GM19467 (cell line): ENCODE results near the gene ZEB2.
A peak's percentile ranks its signal among the peaks of the same experiment; 100 is the strongest.

ENCODE experiments used
- ATAC-seq: cut with Tn5 transposase; IDR thresholded peaks from one replicate; pipeline ENCODE4 v1.9.1; 2021; ENCODE audit warnings: mild to moderate bottlenecking, moderate library complexity; ENCODE audit not compliant: unreplicated experiment

ZEB2 gene

GRCh38 chr2:144514616-144515091 is 5.3 kb downstream of the ZEB2 start:
- ATAC-seq, result no peak

DNA sequence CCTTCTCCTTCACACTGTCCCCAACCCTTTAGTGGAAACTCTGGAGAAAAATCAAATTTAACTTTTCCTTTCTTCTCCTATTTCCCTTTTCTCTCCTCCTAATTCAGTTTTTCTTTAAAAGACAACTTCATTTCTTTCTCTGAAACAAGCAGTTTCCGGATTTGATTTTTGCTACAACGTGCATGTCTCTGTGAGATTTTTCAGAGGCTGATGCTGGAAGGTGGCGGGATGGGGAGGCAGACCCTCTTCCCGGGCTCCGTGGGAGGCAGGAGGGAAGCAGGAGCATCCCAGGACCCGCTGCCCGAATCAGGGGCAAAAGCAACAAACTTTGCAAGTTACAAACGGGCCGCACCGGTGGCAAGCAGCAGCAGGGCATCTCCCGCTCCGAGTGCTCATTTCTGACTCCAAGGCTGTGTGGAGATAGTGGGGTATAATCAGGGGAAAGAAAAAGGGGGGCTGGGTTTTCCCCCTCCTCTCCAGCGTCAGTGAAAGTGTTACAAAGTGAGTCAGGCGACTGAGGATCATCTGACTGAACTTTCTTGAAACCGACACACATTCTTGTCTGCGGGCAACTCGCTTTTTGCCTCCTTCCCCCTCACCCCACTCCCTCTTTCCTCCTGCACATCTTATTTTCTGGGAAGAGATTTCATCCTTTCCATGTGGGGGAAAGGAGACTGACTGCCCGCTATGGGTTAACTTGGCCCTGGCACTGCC is 6.4 kb downstream of the ZEB2 start:
- ATAC-seq, result no peak

- no peak for ATAC-seq
Measured at GRCh38 chr2:144512891-144513351, 7.0 kb downstream of the ZEB2 start.

- no peak for ATAC-seq
Measured at GRCh38 chr2:144512470-144512869, 7.4 kb downstream of the ZEB2 start.

DNA sequence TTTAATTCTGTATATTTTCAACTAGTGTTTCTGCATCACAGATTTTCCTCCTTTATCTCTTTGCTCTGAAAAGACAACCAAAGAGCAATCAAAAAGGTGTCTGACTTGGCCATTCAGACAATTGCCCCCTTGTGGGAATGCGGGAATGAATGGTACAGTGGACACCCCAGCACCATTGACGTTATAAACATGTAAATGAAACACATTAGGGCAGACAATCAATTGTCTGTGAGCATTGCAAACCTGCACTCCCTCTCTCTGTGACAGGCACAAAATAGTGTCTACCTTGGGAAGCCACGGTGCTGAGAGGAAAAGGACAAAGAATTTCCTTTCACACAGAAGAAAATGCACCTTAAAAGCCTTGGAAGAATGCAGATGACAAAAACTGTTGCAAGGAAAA is 8.0 kb downstream of the ZEB2 start:
- no peak for ATAC-seq

- no peak for ATAC-seq
Measured at GRCh38 chr2:144511226-144511810, 8.6 kb downstream of the ZEB2 start.

DNA sequence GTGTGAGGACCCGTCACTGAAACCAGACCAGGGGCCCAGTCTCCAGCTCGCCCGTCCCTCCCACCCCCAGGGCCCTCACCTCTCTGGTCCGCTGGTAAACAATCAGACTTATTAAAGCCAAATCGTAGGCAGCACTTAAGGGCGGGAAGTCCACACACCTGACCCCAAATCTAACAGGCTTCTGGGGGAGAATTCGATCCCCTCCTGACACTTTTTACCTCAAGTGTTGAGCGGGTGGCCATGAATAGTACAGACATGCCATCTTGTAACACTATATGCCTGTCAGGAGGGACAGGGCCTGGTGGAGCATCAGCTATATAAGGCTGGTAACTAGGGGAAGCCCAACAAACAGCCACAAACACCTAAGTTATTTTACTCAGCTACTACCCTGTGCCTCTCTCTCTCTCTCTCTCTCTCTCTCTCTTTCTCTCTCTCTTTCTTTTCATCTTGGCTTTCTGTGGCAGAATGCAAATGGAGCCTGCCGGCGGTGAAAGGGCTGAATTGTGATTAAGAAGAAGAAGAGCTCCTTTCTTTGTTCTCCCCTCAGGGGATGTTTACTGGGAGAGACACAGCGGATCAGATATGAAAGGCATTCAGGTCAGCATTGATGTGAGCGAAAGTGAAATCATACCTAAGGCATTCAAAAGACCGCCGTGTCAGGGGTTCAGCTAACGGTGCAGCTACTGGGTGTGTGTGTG is 9.5 kb downstream of the ZEB2 start:
- ATAC-seq, result peak; percentile 58

GRCh38 chr2:144509879-144510221 is 10.1 kb downstream of the ZEB2 start:
- no peak for ATAC-seq

DNA sequence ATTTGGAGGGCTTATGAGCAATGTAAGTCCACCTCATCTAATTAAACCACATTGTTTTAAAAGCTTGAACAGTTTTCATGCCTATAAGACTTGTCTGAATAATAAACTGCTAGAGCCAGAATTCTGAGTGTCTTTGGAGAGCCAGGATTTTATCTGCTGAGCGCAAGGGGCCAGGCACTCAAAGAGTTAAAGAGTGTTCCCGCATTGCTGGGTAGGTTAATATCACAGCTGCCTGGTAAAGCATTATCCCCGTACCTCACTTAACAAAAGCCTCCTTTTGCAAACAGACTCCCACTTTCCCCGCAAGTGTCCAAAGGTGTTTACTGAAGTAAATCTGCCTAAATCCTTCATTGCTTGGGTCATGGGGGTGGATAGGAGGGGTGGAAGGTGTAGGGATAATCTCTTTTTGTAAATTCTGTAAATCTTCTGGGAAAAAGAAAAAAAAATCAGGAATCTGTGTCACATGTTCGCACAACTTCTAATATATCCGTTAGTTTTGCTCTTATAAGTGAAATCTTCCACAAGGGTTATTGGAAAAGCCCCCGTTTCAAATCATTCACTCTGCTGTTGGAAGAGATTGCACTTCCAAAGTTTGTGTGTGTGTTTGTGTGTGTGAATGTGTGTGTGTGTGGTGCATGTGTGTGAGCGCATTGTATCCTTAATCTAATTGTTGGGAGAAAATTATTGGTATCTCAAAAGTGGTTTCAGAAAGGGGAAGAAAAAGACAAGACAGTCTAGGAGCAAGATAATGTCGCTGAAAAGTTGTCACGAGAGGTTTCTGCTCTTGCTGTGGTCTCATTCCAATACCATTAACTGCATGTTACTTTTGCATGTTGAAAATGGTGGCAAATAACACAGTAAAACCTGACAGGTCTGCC is 10.7 kb downstream of the ZEB2 start:
- no peak for ATAC-seq

DNA sequence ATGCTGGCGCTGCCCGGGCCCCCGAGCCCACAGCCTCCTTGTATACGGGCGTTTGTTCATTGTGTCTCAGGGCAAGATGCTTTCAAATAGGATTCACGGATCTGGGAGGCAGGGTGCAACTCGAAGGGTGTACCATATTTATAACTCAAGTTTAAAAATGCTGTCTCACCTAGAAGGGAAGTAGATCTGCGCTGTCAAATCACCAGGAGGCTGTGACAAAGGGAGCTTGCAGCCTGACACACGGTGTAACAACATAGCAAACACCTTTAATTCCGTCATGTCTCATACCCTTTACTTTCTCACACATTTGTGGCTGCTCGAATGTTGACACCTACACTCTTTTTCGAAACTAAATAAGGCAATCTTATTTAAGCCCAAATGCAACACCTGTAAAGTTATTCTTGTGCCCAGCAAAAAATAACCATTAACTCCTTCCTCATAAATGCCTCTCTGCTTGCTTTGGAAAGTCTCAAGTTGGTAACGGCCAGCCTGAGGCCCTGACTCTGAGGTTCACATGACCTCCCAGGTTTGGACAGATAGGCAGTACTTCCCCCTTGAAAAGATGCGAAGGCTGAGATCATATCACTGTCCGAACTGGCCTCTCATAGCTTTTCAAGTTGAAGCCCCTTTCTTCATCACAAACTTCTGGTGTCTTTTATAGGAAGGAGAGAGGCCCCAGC is 11.6 kb downstream of the ZEB2 start:
- ATAC-seq, result no peak

- ATAC-seq, result no peak
Measured at GRCh38 chr2:144507441-144508171, 12.3 kb downstream of the ZEB2 start.

DNA sequence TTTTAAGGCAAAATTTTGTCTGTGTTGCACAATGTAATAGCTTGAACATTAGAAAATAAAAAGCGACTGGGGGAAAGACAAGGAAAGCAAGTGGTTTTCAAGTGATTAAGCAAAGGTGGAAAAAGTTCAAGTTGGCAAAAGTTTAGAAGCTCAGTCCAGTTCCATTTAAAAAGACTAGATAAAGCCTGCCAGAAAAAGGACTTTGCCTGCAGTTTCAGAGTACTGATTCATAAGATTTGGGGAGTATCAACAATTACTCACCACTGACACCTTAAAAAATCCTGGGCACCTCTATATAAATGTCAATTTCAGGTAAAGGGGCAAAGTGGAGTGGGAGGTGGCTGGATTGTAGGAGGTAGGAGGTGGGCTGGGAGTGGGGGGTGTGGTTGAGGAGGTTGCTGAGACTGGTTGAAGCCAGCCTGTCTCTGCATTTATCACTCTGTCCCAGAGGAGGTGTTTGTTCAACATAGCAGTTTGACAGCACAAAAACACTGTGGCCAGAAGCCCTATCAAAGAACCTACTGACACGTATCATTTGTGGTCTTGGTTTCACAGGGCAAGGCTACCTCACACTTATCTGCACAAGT is 14.6 kb downstream of the ZEB2 start:
- ATAC-seq, result no peak

GRCh38 chr2:144504218-144504641 is 15.7 kb downstream of the ZEB2 start:
- ATAC-seq, result no peak

DNA sequence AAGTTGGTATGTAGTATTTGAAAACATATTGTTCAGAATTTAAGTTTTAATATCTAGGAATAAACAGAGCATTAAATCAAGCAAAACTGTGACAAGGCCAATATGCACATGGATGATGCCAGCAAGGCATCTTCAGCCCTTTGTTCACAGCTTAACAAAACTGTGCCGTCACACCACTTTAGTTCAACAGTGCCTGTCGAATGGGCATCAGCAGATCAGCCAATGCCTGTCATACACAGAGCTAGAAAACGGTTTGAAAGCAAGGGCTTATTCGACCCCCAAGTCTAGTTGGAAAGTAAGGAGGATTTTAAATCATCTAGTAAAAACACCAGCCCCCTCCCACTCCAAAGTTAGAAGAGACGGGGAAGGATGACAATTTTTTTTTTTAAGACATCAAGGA is 16.7 kb downstream of the ZEB2 start:
- ATAC-seq, result no peak

DNA sequence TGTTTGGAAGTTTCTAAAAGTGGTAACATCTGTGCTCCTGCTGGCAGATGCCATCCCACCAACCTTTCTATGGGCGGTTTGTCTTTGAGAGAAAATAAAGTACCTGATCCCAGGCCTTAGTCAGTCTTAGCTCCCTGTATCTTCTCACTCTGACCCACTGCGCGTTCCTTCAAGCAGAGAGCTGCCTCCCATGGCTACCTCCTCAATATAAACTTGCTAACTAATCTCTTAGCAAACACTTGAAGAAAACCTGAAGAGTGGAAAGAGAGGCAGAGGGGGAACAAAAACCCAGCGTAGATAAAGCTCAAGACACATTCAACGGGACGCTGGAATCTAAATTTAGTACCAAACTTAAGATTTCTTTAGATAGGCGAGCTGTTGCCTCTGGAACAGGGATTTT is 17.6 kb downstream of the ZEB2 start:
- no peak for ATAC-seq

- ATAC-seq, result no peak
Measured at GRCh38 chr2:144501627-144502026, 18.3 kb downstream of the ZEB2 start.

GRCh38 chr2:144501118-144501517 is 18.8 kb downstream of the ZEB2 start:
- ATAC-seq, result no peak

GRCh38 chr2:144500563-144500962 is 19.4 kb downstream of the ZEB2 start:
- ATAC-seq, result no peak

- ATAC-seq, result no peak
Measured at GRCh38 chr2:144498277-144498676, 21.6 kb downstream of the ZEB2 start.
